Esophagus muscularis mucosa (tissue), 4 donors: Measurements from ENCODE around the gene FDPS.

Experiments
- CTCF ChIP-seq, 3 experiments: fragments of 200-600 bp in 2 of 3; fragments of 450-650 bp in 1 of 3; sonication (generic) in 2 of 3; IDR thresholded peaks; one replicate each; pipeline ENCODE4 v1.5.1; 2017 to 2019; ENCODE audit warnings: antibody characterized with exemption in 3 of 3, mild to moderate bottlenecking in 2 of 3, moderate library complexity in 1 of 3
- EP300 ChIP-seq: sonication (generic); formaldehyde crosslinking; IDR thresholded peaks from one replicate; pipeline ENCODE4 v1.6.1; 2017; ENCODE audit warnings: antibody characterized with exemption
- POLR2A ChIP-seq: fragments of 450-650 bp; IDR thresholded peaks from one replicate; pipeline ENCODE4 v1.6.1; 2017; ENCODE audit warnings: antibody characterized with exemption, moderate library complexity, mild to moderate bottlenecking, low read depth
- POLR2AphosphoS5 ChIP-seq, 2 donors: sonication (generic); formaldehyde crosslinking; IDR thresholded peaks; one replicate each; pipeline ENCODE4 v1.6.1; 2017; ENCODE audit warnings: antibody characterized with exemption in 2 of 2

- TF ChIP-seq POLR2AphosphoS5 (IDR thresholded peaks at IDR 0.05) (peak; percentile 85 to 86), CTCF (IDR thresholded peaks at IDR 0.05) (peak in 1 of 3 experiments; percentile 13), POLR2A (no peak), EP300 (no peak)
Observed at GRCh38 chr1:155320661-155321617, 12.3 kb downstream of the FDPS start, which contains the start of gene RUSC1.
